Activated effector memory CD4-positive, alpha-beta T cell treated with Interleukin-2 at 50 U/mL for 16 hours (primary cell): Measurements from ENCODE around the gene PTCSC3.

Experiments
- DNase-seq: peaks from one replicate; pipeline ENCODE4 v3.0.0-alpha.2; 2020

PTCSC3 gene

DNA sequence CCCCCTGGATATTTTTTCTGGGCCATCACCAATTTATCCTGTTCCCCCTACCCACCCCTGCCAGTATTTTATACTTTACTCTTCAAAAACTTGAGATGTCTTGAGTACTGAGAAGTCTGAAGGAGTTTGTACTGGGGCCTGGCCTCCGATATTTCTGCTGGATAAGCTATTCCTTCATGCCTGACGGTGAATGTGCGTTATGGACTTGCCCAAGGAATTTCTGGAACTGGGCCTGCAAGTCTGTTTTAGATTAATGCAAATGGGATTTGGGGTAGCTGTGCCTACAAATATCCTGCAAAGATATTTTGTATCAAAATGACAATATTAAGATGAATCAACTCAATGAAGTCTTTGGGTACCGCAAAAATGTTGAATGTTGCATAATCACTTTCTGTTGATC, at the start of gene PTCSC3:
Gene PTCSC3 (minus strand): TSS at position 199 of the 400 bp plus-strand sequence.
- no peak for DNase-seq

DNA sequence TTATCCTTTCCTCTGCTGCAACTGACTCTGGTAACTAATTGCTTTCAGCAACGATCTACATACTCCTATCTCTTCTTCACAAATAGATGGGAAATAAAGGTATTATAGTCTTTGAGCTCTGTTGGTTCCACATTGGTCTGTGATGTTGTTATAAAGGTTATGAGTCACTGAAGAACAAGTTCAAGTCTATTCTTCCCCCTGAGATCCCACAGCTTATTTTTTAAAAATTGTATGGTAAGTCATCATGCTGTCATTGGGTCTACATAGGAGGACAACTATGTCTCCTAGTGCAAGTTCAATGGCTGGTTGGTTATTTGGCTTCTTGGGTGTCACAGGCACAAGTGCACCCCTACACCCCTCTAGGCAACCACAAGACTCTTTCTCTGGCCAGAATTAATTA, 49.6 kb upstream of the PTCSC3 start:
- no peak for DNase-seq

DNA sequence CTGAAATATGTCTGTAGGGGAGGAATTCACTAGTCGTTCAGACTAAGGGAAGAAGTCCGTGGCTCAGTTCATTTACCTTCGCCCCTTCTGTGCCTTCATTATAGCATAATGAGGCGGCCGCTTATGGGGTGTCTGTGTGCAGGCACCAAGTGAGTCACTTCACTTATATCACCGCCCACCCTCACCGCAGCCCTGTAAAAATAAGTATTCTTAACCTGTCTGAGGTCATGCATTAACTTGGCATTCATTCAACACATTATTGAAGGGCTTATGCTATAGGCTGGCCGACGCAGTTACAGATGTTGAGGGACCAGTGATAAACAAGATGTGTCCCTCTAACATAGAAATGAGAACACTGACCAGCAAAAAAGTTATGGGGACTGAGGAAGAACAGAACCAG, 47.7 kb upstream of the PTCSC3 start:
- DNase-seq, result no peak

- DNase-seq, result no peak
Observed at GRCh38 chr14:36223558-36223957, 47.0 kb upstream of the PTCSC3 start.

- DNase-seq, result no peak
Observed at GRCh38 chr14:36222952-36223468, 46.5 kb upstream of the PTCSC3 start.

DNA sequence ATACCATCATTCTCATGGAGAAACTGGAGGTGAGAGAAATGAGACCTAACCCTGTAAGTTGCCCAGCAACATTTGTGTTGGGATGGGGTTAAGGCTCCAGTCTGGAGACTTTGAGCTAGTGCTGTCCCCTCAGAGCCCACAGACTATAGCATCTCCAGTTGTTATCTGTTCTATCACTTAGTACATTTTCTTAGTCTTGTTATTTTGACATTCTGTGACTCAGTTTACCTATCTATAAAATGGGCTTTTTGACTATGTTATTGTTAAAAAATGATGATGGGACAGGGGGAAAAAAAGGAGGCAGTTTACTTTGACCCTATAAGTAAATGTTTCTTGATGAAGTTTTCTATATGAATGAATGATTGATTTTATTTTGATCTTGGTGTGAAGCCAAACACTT, 45.8 kb upstream of the PTCSC3 start:
- no peak for DNase-seq

- DNase-seq, result no peak
Observed at GRCh38 chr14:36221112-36221511, 44.6 kb upstream of the PTCSC3 start.

DNA sequence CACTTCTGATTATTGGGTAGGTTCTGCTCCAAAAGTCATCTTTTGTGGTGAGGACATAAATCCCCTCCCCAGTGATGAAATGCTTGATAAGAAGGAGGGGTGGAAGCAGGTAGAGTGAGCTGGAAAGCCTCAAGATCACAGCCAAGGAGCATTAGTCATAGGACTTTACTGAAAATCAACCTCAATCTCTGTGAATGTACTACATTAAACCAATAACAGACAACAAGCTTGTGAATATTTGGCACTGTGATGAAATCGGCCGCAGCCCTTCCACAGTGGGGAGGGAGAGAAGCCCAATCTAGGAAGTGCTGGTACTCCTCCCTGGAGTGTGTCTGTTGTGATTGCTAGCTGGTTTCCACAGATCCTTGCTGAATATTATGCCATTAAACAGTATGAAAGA, 41.2 kb upstream of the PTCSC3 start:
- DNase-seq, result no peak

- no peak for DNase-seq
Observed at GRCh38 chr14:36217027-36217426, 40.5 kb upstream of the PTCSC3 start.

DNA sequence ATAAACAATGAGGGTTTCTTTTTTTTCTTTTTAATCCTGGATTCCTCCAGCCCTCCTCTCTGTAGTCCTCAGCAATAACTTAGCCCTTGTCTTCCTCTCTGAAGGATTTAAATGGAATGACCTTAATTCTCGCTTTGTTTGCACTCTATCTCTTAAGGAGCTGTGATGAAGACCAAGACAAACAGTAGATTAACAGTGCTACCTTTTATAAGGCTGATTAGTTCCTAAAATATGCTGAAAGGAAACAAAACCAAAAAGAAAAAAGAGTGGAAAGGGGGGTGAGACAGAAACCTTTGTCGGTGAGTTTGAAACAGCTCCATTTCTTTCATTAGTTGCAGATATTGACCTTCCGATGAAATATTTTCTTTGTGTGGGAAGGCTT, 38.7 kb upstream of the PTCSC3 start:
- no peak for DNase-seq

GRCh38 chr14:36214476-36215216, 38.1 kb upstream of the PTCSC3 start:
- no peak for DNase-seq

DNA sequence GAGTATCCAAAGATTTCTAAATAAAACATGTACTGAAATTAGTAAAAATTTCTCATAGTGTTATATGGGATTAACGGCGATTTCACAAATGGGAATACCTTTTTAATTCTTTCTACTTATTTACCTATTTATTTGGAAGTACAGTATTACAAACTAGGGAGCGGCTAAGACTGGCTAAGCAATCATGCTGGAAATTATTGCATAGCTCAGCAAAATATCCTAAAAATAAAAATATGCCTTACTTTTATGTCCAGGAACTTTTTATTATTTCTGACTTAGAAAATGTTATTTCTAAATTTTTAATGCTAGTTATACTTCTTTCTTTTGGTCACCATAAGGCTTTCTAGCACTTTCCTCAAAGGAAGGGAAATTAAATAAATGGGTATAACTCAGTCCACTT, 36.5 kb upstream of the PTCSC3 start:
- no peak for DNase-seq

DNA sequence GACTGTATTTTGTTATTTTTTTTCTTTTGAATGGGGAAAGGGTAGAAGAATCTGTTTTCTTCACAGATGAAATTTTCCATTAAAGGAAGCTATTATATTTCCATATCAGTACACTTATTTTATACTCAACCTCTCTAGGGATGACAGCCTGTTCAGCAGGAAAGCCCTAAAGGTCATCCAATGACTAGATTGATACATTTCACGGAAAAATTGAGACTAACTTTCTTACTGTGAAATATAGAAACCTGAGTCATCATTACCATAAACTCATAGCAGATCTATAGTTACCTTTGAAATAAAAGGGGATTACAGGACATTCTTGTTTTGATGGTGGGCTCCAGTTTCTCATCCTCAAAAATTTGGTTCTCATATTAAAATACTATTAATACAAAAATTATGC, 36.1 kb upstream of the PTCSC3 start:
- DNase-seq, result no peak

DNA sequence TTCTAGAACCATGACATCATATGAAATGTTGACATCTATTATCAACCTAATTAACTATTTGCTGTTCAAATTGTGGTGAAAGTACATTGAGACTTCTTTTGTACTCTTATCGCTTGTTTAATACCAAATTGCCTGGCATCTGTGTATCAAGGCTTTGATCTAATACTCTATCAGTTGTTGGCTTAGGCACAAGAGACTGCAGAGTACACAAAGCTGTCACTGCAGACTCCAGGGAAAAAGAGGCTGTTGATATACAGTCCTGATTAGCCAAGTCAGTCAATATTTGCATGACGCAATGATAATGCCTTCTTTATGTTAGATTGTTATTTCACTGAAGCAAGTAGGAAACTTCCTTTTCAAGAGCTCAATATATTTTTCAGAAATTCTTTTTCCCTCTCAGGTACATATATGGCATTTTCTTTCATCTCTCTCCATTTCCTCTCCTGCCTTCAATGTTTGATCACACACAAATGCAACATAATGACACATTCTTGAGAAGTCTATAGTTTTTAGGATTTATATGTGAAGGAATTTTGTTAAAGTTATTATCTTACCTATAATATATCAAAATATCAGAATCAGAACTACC, 32.3 kb upstream of the PTCSC3 start:
- no peak for DNase-seq

DNA sequence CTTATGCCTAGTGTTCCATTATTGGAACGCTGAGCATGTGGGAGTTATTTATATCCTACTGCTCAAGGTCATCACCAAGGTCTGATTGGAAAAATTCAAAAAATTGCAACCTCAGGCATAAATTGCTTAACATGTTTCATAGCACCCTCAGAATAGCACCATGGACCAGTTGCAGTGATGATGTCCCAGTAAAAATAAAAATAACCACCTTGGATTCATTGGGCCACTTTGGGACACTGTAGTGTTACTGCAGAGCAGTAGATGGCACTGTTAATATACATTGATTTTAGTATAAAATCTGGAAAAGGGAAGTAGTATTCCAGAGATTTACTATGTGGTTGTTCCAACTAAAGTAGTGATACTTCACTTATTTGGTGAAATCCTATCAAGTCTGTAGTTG, 31.0 kb upstream of the PTCSC3 start:
- no peak for DNase-seq

DNA sequence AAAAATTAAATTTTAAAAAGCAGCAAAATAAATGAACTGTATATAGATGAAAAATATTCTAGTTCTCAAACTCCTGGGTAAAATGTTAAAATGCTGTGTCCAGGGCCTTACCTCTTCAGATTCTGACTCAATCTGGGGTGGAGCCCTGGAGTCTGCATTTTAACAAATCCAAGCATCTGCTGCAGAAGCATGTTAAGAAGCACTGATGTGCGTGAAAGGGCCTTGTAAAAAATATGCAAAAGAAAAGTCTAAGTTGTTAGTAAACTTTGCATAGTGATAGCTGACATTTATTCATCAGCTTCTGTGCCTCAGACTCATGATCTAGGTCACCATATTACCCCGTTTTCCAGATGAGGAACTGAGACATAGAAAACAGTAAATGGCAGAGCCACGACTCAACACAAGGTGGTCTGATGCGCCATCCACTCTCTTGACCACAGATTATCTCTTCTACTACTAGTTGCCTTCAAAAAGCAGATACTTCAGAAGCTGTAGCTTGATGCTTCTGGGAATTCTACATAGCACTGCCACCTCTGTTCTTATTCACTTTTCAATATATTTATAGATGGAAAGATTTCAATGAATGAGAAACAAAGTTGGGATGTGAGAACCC, 28.0 kb upstream of the PTCSC3 start:
- no peak for DNase-seq

DNA sequence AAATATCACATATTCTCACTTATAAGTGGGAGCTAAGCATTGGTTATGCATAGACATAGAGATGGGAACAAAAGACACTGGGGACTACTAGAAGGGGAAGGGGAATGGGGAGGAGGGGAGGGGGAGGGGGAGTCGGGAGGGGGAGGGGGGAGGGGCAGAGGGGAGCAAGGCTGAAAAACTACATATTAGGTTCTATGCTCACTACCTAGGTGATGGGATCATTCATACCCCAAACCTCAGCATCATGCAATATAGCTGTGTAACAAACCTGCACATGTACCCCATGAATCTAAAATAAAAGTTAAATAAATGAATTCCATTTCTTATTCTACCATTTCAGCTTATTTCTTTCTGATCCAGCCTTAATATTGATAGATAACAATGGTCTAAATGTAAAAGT, 21.9 kb upstream of the PTCSC3 start:
- DNase-seq, result no peak

- no peak for DNase-seq
Observed at GRCh38 chr14:36194663-36195062, 18.1 kb upstream of the PTCSC3 start.

DNA sequence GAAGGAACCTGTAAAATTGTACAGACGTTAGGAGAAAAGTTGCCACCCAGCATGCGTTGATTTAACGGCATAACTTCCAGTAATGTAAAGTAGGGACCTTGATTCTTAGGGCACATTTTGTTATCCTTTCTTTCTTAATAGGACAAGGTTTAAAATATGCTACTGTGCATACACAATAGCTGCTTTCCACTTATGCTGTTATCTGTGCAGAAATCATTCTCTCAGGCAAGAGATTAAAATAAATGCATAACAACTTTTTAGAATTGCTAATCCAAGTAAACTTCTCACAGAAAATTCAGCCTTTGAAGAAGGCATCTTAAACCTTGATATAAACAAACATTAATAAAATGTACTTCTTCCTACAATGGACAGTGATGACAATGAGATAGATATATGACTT, 16.0 kb upstream of the PTCSC3 start:
- no peak for DNase-seq

- no peak for DNase-seq
Observed at GRCh38 chr14:36183402-36183801, 6.9 kb upstream of the PTCSC3 start.

GRCh38 chr14:36181417-36181816, 4.9 kb upstream of the PTCSC3 start:
- no peak for DNase-seq

GRCh38 chr14:36177489-36177888, 967 bp upstream of the PTCSC3 start:
- DNase-seq, result no peak

DNA sequence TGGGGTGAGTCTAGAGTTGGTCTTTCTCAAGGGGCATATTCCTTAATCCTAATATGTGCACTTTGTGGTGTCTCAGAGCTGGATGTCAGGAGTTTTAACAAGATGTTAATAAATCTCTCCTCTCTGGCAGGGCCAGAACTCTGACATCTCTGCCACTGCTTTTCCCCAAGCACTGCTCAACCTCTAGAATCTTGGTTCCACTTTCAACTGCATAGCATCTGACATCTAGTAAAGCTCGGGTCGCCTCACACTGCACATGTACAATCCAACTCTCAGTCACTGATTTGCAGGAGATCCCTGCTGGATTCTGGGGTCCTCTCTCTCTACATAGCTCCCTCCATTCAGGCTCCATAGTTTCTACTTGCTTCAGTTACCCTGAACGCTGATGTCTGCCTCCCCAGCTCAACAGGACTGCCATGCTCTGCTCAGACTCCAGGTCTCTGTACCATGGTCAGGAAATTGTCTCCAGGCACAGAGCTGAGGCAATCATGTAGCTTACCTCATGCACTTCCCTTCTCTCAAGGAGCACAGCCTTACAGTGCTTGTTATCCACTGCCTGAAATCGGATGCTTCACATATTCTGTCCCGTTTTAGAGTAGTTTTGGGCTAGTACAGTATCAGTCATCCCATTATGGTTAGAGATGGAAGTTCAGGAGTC, 1.6 kb downstream of the PTCSC3 start:
- no peak for DNase-seq

- DNase-seq, result no peak
Observed at GRCh38 chr14:36173161-36173560, 3.4 kb downstream of the PTCSC3 start.
